Sigmoid colon (tissue), 4 donors: ENCODE results near the gene ANO2.

Experiments used
- CTCF ChIP-seq, 4 experiments: fragments of 450-650 bp in 3 of 4; fragments of 200-600 bp in 1 of 4; IDR thresholded peaks; one replicate each; pipeline ENCODE4 v1.5.1; 2016 to 2019; ENCODE audit warnings: antibody characterized with exemption in 4 of 4, mild to moderate bottlenecking in 3 of 4, moderate library complexity in 2 of 4
- EP300 ChIP-seq, 4 donors: sonication (generic); formaldehyde crosslinking; IDR thresholded peaks; one replicate each; pipeline ENCODE4 v1.6.1; 2017; ENCODE audit warnings: antibody characterized with exemption in 4 of 4
- POLR2A ChIP-seq, 2 donors: fragments of 450-650 bp; IDR thresholded peaks; one replicate each; pipeline ENCODE4 v1.6.1; 2016; ENCODE audit warnings: antibody characterized with exemption in 2 of 2, mild to moderate bottlenecking in 2 of 2, moderate library complexity in 2 of 2

- TF ChIP-seq CTCF (IDR thresholded peaks at IDR 0.05) (no peak), EP300 (IDR thresholded peaks at IDR 0.05) (no peak), POLR2A (IDR thresholded peaks at IDR 0.05) (no peak)
Observed at GRCh38 chr12:5827591-5827990, 117.5 kb downstream of the ANO2 start.
